ENCODE measurements around the gene TM9SF4.
"Not testable (repeated sequence)": the region's sequence is repeated elsewhere in the genome, so short reads cannot be mapped to it uniquely, and the experiment has no call there.

Gene TM9SF4

DNA sequence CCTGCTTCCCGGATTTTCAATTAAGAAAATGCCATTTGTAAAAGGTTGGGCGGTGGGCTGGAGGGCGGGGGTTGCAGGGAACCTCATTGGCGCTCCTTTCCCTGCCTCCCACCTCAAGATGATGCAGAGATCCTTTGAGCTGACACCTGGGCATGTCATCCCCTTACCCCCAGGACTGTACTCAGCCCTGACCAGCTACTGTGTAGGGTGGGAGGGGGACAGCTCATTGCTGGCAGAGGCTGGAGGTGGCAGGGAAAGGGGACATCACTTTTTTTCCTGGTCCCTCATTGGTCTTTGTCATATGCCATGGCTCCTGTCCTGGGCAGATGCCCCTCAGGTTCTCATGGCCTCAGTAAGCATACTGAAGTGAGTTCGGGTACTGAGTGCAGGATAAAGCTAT lies 83.8 kb downstream of the TM9SF4 start:
- H3K27ac ChIP-seq (ENCODE audit: low read length, poor library complexity, severe bottlenecking); H4K8ac ChIP-seq (ENCODE audit: low read length); H2BK12ac ChIP-seq (ENCODE audit: low read length in 2 of 2); H4K91ac ChIP-seq (ENCODE audit: low read length); H3K4me2 ChIP-seq (ENCODE audit: low read length, poor library complexity, severe bottlenecking); H2AK5ac ChIP-seq (ENCODE audit: low read length, severe bottlenecking); H3K14ac ChIP-seq (ENCODE audit: low read length in 2 of 2); H2BK5ac ChIP-seq (ENCODE audit: low read depth, low read length, poor library complexity, severe bottlenecking); H3K27me3 ChIP-seq (ENCODE audit: control insufficient read depth in 1 of 2, insufficient read depth in 1 of 2, low read length in 2 of 2); DNase-seq; H2BK15ac ChIP-seq (ENCODE audit: low read depth, poor library complexity, severe bottlenecking); H3K23ac ChIP-seq (ENCODE audit: low read length in 2 of 2); H3K9me3 ChIP-seq (ENCODE audit: control insufficient read depth, low read length); H2AFZ ChIP-seq (ENCODE audit: low read depth, low read length); H2BK120ac ChIP-seq (ENCODE audit: low read depth, low read length); H3K4ac ChIP-seq (ENCODE audit: low read depth in 1 of 2, low read length in 2 of 2); H3K18ac ChIP-seq (ENCODE audit: low read depth in 1 of 2, low read length in 2 of 2); H3K9ac ChIP-seq (ENCODE audit: low read length); H3K4me3 ChIP-seq (ENCODE audit: insufficient read depth in 1 of 2, low read depth in 1 of 2, low read length in 2 of 2): not testable (repeated sequence)
- Histone ChIP-seq H3K79me1 (replicated peaks; ENCODE audit: low read length, poor library complexity, severe bottlenecking) (peaks cover 47% of the 10 kb centered on the region), H3K4me1 (ENCODE audit: control insufficient read depth, insufficient read depth, low read depth, low read length) (peaks cover 21% of the 10 kb centered on the region), H3K36me3 (ENCODE audit: control insufficient read depth in 1 of 2, insufficient read depth in 2 of 2, low read depth in 1 of 2, low read length in 2 of 2) (peaks cover 37 to 54% of the 10 kb centered on the region in 2 experiments)
- 98% methylated on average over 5 of the region's 5 CpGs for WGBS

DNA sequence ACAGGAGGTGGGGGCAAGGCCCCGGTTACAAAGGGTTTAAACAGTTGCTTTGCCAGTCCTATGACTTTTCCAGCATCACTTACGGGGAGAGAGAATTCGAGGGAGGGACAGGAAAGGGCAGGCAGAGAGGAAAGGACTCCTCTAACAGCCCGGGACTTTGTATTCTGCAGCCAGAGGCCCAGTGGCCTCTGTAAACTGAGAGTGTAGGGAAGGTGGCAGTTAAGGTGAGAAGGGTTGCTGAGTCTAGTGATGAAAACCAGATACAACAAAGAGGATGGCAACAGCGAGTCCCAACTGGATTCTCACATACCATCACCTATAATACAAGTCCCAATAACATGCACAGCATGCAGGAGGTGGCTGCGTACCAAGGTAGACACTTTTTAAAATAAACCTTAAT lies 84.5 kb downstream of the TM9SF4 start:
- no peaks in the 10 kb centered on the region for H3K9me3 ChIP-seq (ENCODE audit: control insufficient read depth, low read length)
- no peak overlapping the region for H3K18ac ChIP-seq (ENCODE audit: low read depth in 1 of 2, low read length in 2 of 2)
- no peak overlapping the region for H3K27ac ChIP-seq (ENCODE audit: low read length, poor library complexity, severe bottlenecking)
- H3K4ac ChIP-seq (ENCODE audit: low read depth in 1 of 2, low read length in 2 of 2), result no peak overlapping the region
- no peak overlapping the region for H3K14ac ChIP-seq (ENCODE audit: low read length in 2 of 2)
- H4K91ac ChIP-seq (ENCODE audit: low read length), result no peak overlapping the region
- peaks cover 43 to 52% of the 10 kb centered on the region in 2 experiments for H3K36me3 ChIP-seq (ENCODE audit: control insufficient read depth in 1 of 2, insufficient read depth in 2 of 2, low read depth in 1 of 2, low read length in 2 of 2)
- no peak overlapping the region for H3K4me2 ChIP-seq (ENCODE audit: low read length, poor library complexity, severe bottlenecking)
- H3K27me3 ChIP-seq (ENCODE audit: control insufficient read depth in 1 of 2, insufficient read depth in 1 of 2, low read length in 2 of 2), result no peaks in the 10 kb centered on the region
- peaks cover 15% of the 10 kb centered on the region for H3K4me1 ChIP-seq (ENCODE audit: control insufficient read depth, insufficient read depth, low read depth, low read length)
- H2BK12ac ChIP-seq (ENCODE audit: low read length in 2 of 2), result no peak overlapping the region
- 91% methylated on average over 6 of the region's 6 CpGs for WGBS
- H2AFZ ChIP-seq (ENCODE audit: low read depth, low read length), result no peak overlapping the region
- peaks cover 45% of the 10 kb centered on the region for H3K79me1 ChIP-seq (replicated peaks; ENCODE audit: low read length, poor library complexity, severe bottlenecking)
- H3K23ac ChIP-seq (ENCODE audit: low read length in 2 of 2), result no peak overlapping the region
- no peak overlapping the region for H2BK120ac ChIP-seq (ENCODE audit: low read depth, low read length)
- DNase-seq, result no peak
- H2BK15ac ChIP-seq (ENCODE audit: low read depth, poor library complexity, severe bottlenecking), result no peak overlapping the region
- H3K4me3 ChIP-seq (ENCODE audit: insufficient read depth in 1 of 2, low read depth in 1 of 2, low read length in 2 of 2), result no peak overlapping the region
- no peak overlapping the region for H4K8ac ChIP-seq (ENCODE audit: low read length)
- no peak overlapping the region for H3K9ac ChIP-seq (ENCODE audit: low read length)
- H2AK5ac ChIP-seq (ENCODE audit: low read length, severe bottlenecking), result no peak overlapping the region
- no peak overlapping the region for H2BK5ac ChIP-seq (ENCODE audit: low read depth, low read length, poor library complexity, severe bottlenecking)

DNA sequence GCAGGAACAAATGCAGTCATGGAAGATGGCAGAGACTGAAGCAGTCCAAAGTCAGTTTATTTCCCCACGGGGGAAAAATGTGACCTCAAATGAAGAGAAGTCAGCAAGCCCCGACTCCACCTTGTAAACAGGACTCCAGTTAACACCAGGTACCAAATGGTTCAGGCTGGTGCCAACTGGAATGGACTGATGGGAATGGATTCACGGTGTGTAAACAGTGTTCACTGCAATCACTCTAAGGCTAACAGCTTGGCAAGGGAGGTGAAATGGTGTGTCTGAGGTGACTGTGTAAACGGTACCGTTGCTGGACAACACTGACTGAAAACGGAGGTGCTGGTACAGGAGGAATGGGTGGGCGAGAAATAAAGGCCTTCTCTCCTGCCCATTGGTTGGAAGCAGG lies 86.1 kb downstream of the TM9SF4 start:
- no peak overlapping the region for H3K27ac ChIP-seq (ENCODE audit: low read length, poor library complexity, severe bottlenecking)
- H3K4ac ChIP-seq (ENCODE audit: low read depth in 1 of 2, low read length in 2 of 2), result no peak overlapping the region
- 96% methylated on average over 7 of the region's 7 CpGs for WGBS
- peaks cover 54% of the 10 kb centered on the region for H3K79me1 ChIP-seq (replicated peaks; ENCODE audit: low read length, poor library complexity, severe bottlenecking)
- no peaks in the 10 kb centered on the region for H3K27me3 ChIP-seq (ENCODE audit: control insufficient read depth in 1 of 2, insufficient read depth in 1 of 2, low read length in 2 of 2)
- H4K8ac ChIP-seq (ENCODE audit: low read length), result no peak overlapping the region
- no peak for DNase-seq
- H3K23ac ChIP-seq (ENCODE audit: low read length in 2 of 2), result no peak overlapping the region
- no peak overlapping the region for H2AFZ ChIP-seq (ENCODE audit: low read depth, low read length)
- peaks cover 3% of the 10 kb centered on the region for H3K4me1 ChIP-seq (ENCODE audit: control insufficient read depth, insufficient read depth, low read depth, low read length)
- H2BK15ac ChIP-seq (ENCODE audit: low read depth, poor library complexity, severe bottlenecking), result no peak overlapping the region
- H3K4me2 ChIP-seq (ENCODE audit: low read length, poor library complexity, severe bottlenecking), result no peak overlapping the region
- H3K18ac ChIP-seq (ENCODE audit: low read depth in 1 of 2, low read length in 2 of 2), result no peak overlapping the region
- H4K91ac ChIP-seq (ENCODE audit: low read length), result no peak overlapping the region
- no peak overlapping the region for H2BK120ac ChIP-seq (ENCODE audit: low read depth, low read length)
- H3K9ac ChIP-seq (ENCODE audit: low read length), result no peak overlapping the region
- peaks cover 54 to 61% of the 10 kb centered on the region in 2 experiments for H3K36me3 ChIP-seq (ENCODE audit: control insufficient read depth in 1 of 2, insufficient read depth in 2 of 2, low read depth in 1 of 2, low read length in 2 of 2)
- no peaks in the 10 kb centered on the region for H3K9me3 ChIP-seq (ENCODE audit: control insufficient read depth, low read length)
- H2BK12ac ChIP-seq (ENCODE audit: low read length in 2 of 2), result no peak overlapping the region
- H3K4me3 ChIP-seq (ENCODE audit: insufficient read depth in 1 of 2, low read depth in 1 of 2, low read length in 2 of 2), result no peak overlapping the region
- H3K14ac ChIP-seq (ENCODE audit: low read length in 2 of 2), result no peak overlapping the region
- no peak overlapping the region for H2BK5ac ChIP-seq (ENCODE audit: low read depth, low read length, poor library complexity, severe bottlenecking)
- no peak overlapping the region for H2AK5ac ChIP-seq (ENCODE audit: low read length, severe bottlenecking)

DNA sequence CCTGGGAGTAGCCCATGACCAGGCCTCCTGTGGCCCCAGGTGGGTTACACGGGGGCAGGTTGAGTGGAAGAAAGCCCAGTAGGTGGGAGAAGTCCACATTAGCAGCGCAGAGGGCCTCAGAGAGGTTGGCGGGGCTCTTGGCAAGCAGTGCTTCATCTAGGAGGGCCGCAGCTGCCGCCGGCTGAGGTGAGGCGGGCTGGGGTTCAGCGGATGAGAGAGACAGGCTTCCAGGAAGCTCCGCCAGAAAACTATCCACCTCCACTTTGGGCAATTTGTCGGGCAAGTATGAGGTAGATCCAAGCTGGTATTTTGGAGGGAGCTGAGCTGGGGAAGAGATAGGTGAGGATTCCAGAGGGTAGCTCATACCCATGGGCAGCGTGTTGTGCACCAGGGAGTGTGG lies 87.1 kb downstream of the TM9SF4 start:
- H4K91ac ChIP-seq (ENCODE audit: low read length); H2BK120ac ChIP-seq (ENCODE audit: low read depth, low read length); H3K4me1 ChIP-seq (ENCODE audit: control insufficient read depth, insufficient read depth, low read depth, low read length); H3K9ac ChIP-seq (ENCODE audit: low read length); H4K8ac ChIP-seq (ENCODE audit: low read length); H3K18ac ChIP-seq (ENCODE audit: low read depth in 1 of 2, low read length in 2 of 2); H2AFZ ChIP-seq (ENCODE audit: low read depth, low read length); H3K9me3 ChIP-seq (ENCODE audit: control insufficient read depth, low read length); H3K4me2 ChIP-seq (ENCODE audit: low read length, poor library complexity, severe bottlenecking); H2BK15ac ChIP-seq (ENCODE audit: low read depth, poor library complexity, severe bottlenecking); H3K4ac ChIP-seq (ENCODE audit: low read depth in 1 of 2, low read length in 2 of 2); H3K14ac ChIP-seq (ENCODE audit: low read length in 2 of 2); H3K27ac ChIP-seq (ENCODE audit: low read length, poor library complexity, severe bottlenecking); DNase-seq; H3K4me3 ChIP-seq (ENCODE audit: insufficient read depth in 1 of 2, low read depth in 1 of 2, low read length in 2 of 2); H2BK5ac ChIP-seq (ENCODE audit: low read depth, low read length, poor library complexity, severe bottlenecking); H2AK5ac ChIP-seq (ENCODE audit: low read length, severe bottlenecking); H2BK12ac ChIP-seq (ENCODE audit: low read length in 2 of 2); H3K23ac ChIP-seq (ENCODE audit: low read length in 2 of 2); H3K27me3 ChIP-seq (ENCODE audit: control insufficient read depth in 1 of 2, insufficient read depth in 1 of 2, low read length in 2 of 2): not testable (repeated sequence)
- WGBS, result 99% methylated on average over 10 of the region's 11 CpGs
- H3K79me1 ChIP-seq (replicated peaks; ENCODE audit: low read length, poor library complexity, severe bottlenecking), result peaks cover 62% of the 10 kb centered on the region
- peaks cover 61 to 64% of the 10 kb centered on the region in 2 experiments for H3K36me3 ChIP-seq (ENCODE audit: control insufficient read depth in 1 of 2, insufficient read depth in 2 of 2, low read depth in 1 of 2, low read length in 2 of 2)

All from mesenchymal stem cell (in vitro differentiated cells and primary cell).